Esophagus muscularis mucosa (tissue), 4 donors: Measurements from ENCODE around the gene COPB2. TPM values are rescaled to one million over a fixed set of nuclear protein-coding genes. Genes with fewer than 3 reads are reported as not detected.
A peak's percentile ranks its signal among the peaks of the same experiment; 100 is the strongest.

Experiments
- DNase-seq: peaks from one replicate; pipeline ENCODE4 v3.0.0-alpha.2; 2017; ENCODE audit errors: extremely low spot score
- H3K27ac ChIP-seq, 4 donors: fragments of 200-600 bp; sonication (generic); replicated peaks in 1 of 4; 1 replicate in 3 of 4; 2 replicates in 1 of 4; pipeline ENCODE4 v1.5.1; 2016 to 2019; ENCODE audit warnings: mild to moderate bottlenecking in 1 of 4
- H3K27me3 ChIP-seq, 4 donors: fragments of 200-600 bp; sonication (generic); one replicate each; pipeline versions ENCODE4 v1.5.1 to v1.6.0; 2016 to 2019
- H3K36me3 ChIP-seq, 4 donors: fragments of 200-600 bp; sonication (generic); one replicate each; pipeline ENCODE4 v1.5.1; 2016 to 2019
- H3K4me1 ChIP-seq, 4 donors: fragments of 200-600 bp; sonication (generic); one replicate each; pipeline ENCODE4 v1.5.1; 2016 to 2019
- H3K4me3 ChIP-seq, 4 donors: fragments of 200-600 bp; sonication (generic); 1 replicate in 2 of 4; 2 replicates in 2 of 4; pipeline ENCODE4 v1.5.1; 2016 to 2019; ENCODE audit warnings: mild to moderate bottlenecking in 4 of 4, moderate library complexity in 1 of 4
- H3K9me3 ChIP-seq, 4 donors: fragments of 200-600 bp; sonication (generic); 1 replicate in 3 of 4; 2 replicates in 1 of 4; pipeline ENCODE4 v1.5.1; 2016 to 2019
- CTCF ChIP-seq, 3 experiments: fragments of 200-600 bp in 2 of 3; fragments of 450-650 bp in 1 of 3; sonication (generic) in 2 of 3; IDR thresholded peaks; one replicate each; pipeline ENCODE4 v1.5.1; 2017 to 2019; ENCODE audit warnings: antibody characterized with exemption in 3 of 3, mild to moderate bottlenecking in 2 of 3, moderate library complexity in 1 of 3
- EP300 ChIP-seq: sonication (generic); formaldehyde crosslinking; IDR thresholded peaks from one replicate; pipeline ENCODE4 v1.6.1; 2017; ENCODE audit warnings: antibody characterized with exemption
- POLR2A ChIP-seq: fragments of 450-650 bp; IDR thresholded peaks from one replicate; pipeline ENCODE4 v1.6.1; 2017; ENCODE audit warnings: antibody characterized with exemption, moderate library complexity, mild to moderate bottlenecking, low read depth
- POLR2AphosphoS5 ChIP-seq, 2 donors: sonication (generic); formaldehyde crosslinking; IDR thresholded peaks; one replicate each; pipeline ENCODE4 v1.6.1; 2017; ENCODE audit warnings: antibody characterized with exemption in 2 of 2
- WGBS: methylation state at CpG from one replicate; pipeline ENCODE4 v1.1.5; 2018; 5-methylcytosine and 5-hydroxymethylcytosine counted together
- intact Hi-C: fragments of 100-400 bp; cut with DNase I; formaldehyde crosslinking; loops from one replicate; pipeline ENCODE4 v1.15.1; 2023
- total RNA-seq, 4 donors: library from RNA; depleted of rRNA; stranded (reverse); fragments of >200 nt; gene quantifications; one replicate each; pipeline versions ENCODE4 v1.1.0 to v1.2.1, GENCODE V29; 2016

The COPB2 gene
- 10 to 100 TPM; 73.6 to 78.7 (median 76.3) TPM for total RNA-seq

- peaks cover 0 to 3% (median 0%) of the 10 kb centered on the region in 4 donors for H3K36me3 ChIP-seq
- 2% methylated on average over 13 of the region's 52 CpGs for WGBS
- intact Hi-C loops: loop anchor here (5.0 kb wide), 1 partner anchor 42 kb away; no protein-coding TSS in a partner anchor
- peak within 1 kb of the TSS; percentile 88 to 97 (median 96) for H3K27ac ChIP-seq
- H3K4me3 ChIP-seq: peak within 1 kb of the TSS; percentile 79 to 96 (median 80)
- no peaks in the 10 kb centered on the region for H3K27me3 ChIP-seq
- TF ChIP-seq POLR2AphosphoS5 (IDR thresholded peaks at IDR 0.05) (peak; percentile 95 to 96), CTCF (IDR thresholded peaks at IDR 0.05) (no peak), POLR2A (peak; percentile 53)
- peaks cover 39 to 71% (median 45%) of the 10 kb centered on the region in 4 donors for H3K4me1 ChIP-seq
- DNase-seq: peak; percentile 100
- no peaks in the 10 kb centered on the region for H3K9me3 ChIP-seq
Measured at GRCh38 chr3:139389552-139390368, at the start of gene COPB2. TSS of gene COPB2 (minus strand) at chr3:139389647. CDS start at chr3:139389550, 97 bp downstream.

GRCh38 chr3:139434764-139435307, 45.4 kb upstream of the COPB2 start:
- DNase-seq: peak; percentile 75
- Histone ChIP-seq H3K27ac (no peak overlapping the region), H3K4me1 (peaks cover 0 to 6% (median 0%) of the 10 kb centered on the region in 4 donors), H3K27me3 (no peaks in the 10 kb centered on the region), H3K36me3 (no peaks in the 10 kb centered on the region), H3K9me3 (no peaks in the 10 kb centered on the region), H3K4me3 (no peak overlapping the region)
- intact Hi-C loops: no loop called here
- WGBS: 100% methylated on average over 2 of the region's 6 CpGs
- TF ChIP-seq POLR2A: no peak
- TF ChIP-seq EP300: no peak
- TF ChIP-seq POLR2AphosphoS5 (IDR thresholded peaks at IDR 0.05): no peak
- no peak for TF ChIP-seq CTCF (IDR thresholded peaks at IDR 0.05)

GRCh38 chr3:139434228-139434627, 44.8 kb upstream of the COPB2 start:
- H3K27me3 ChIP-seq: no peaks in the 10 kb centered on the region
- 100% methylated on average over 1 of the region's 1 CpG for WGBS
- H3K4me1 ChIP-seq: peaks cover 0 to 6% (median 0%) of the 10 kb centered on the region in 4 donors
- intact Hi-C loops: no loop called here
- no peak overlapping the region for H3K27ac ChIP-seq
- TF ChIP-seq EP300: no peak
- no peak for TF ChIP-seq POLR2A
- TF ChIP-seq CTCF (IDR thresholded peaks at IDR 0.05): no peak
- TF ChIP-seq POLR2AphosphoS5 (IDR thresholded peaks at IDR 0.05): no peak
- peak; percentile 55 for DNase-seq
- H3K9me3 ChIP-seq: no peaks in the 10 kb centered on the region
- no peak overlapping the region for H3K4me3 ChIP-seq
- H3K36me3 ChIP-seq: no peaks in the 10 kb centered on the region

GRCh38 chr3:139433089-139433488, 43.6 kb upstream of the COPB2 start:
- Histone ChIP-seq H3K27ac (no peak overlapping the region), H3K27me3 (no peaks in the 10 kb centered on the region), H3K4me3 (no peak overlapping the region), H3K4me1 (peaks cover 0 to 6% (median 0%) of the 10 kb centered on the region in 4 donors), H3K36me3 (peaks cover 0 to 8% (median 0%) of the 10 kb centered on the region in 4 donors), H3K9me3 (no peaks in the 10 kb centered on the region)
- intact Hi-C loops: no loop called here
- no peak for TF ChIP-seq CTCF (IDR thresholded peaks at IDR 0.05)
- TF ChIP-seq EP300: no peak
- no peak for TF ChIP-seq POLR2AphosphoS5 (IDR thresholded peaks at IDR 0.05)
- no peak for TF ChIP-seq POLR2A
- 97% methylated on average over 1 of the region's 1 CpG for WGBS
- no peak for DNase-seq
